Right lobe of liver (tissue), 6 donors: ENCODE results near the gene CORO2B. TPM values are rescaled to one million over a fixed set of nuclear protein-coding genes. Genes with fewer than 3 reads are reported as not detected.

ENCODE experiments used
- ATAC-seq, 4 donors: fragments of 200-7000 bp; cut with Tn5 transposase; one replicate each; pipeline ENCODE4 v1.9.1; 2020; ENCODE audit warnings: mild to moderate bottlenecking in 4 of 4, moderate library complexity in 4 of 4
- DNase-seq, 3 donors: peaks; one replicate each; pipeline ENCODE4 v3.0.0-alpha.2; 2020
- H3K27ac ChIP-seq, 3 donors: fragments of 200-600 bp; one replicate each; pipeline ENCODE4 v1.8.0; 2022
- H3K27me3 ChIP-seq, 2 donors: fragments of 200-600 bp; one replicate each; pipeline ENCODE4 v1.8.0; 2022
- H3K36me3 ChIP-seq, 4 donors: fragments of 200-600 bp; sonication (generic) in 1 of 4; one replicate each; pipeline versions ENCODE4 v1.5.1 to v1.8.0; 2017 to 2022; ENCODE audit warnings: control low read depth in 1 of 4
- H3K4me1 ChIP-seq, 4 donors: fragments of 200-600 bp; sonication (generic) in 1 of 4; one replicate each; pipeline versions ENCODE4 v1.5.1 to v1.8.0; 2017 to 2022; ENCODE audit warnings: control low read depth in 1 of 4
- H3K4me3 ChIP-seq, 3 donors: fragments of 200-600 bp; one replicate each; pipeline ENCODE4 v1.8.0; 2022
- H3K9me3 ChIP-seq, 4 donors: fragments of 200-600 bp; sonication (generic) in 1 of 4; one replicate each; pipeline versions ENCODE4 v1.5.1 to v1.8.0; 2017 to 2022; ENCODE audit warnings: control low read depth in 1 of 4
- POLR2A ChIP-seq: fragments of 450-650 bp; IDR thresholded peaks from one replicate; pipeline ENCODE4 v1.6.1; 2017; ENCODE audit warnings: antibody characterized with exemption, mild to moderate bottlenecking
- WGBS: methylation state at CpG from one replicate; pipeline ENCODE4 v1.1.6; 2018; ENCODE audit warnings: low coverage, low lambda C conversion rate; ENCODE audit not compliant: insufficient coverage; ENCODE audit errors: missing lambda C conversion rate; 5-methylcytosine and 5-hydroxymethylcytosine counted together
- intact Hi-C, 2 donors: fragments of 100-400 bp; cut with DNase I; formaldehyde crosslinking; loops; one replicate each; pipeline versions ENCODE4 v1.11.2 to v1.14.1; 2022
- total RNA-seq, 6 experiments: library from RNA; depleted of rRNA in 2 of 6; stranded (reverse); fragments of >200 nt in 2 of 6; fragmentation: NEBNext Ultra II Directional in 3 of 6; extraction: Animal tissue kit (Norgen Biotek cat#: 25700) in 3 of 6; gene quantifications; one replicate each; pipeline versions ENCODE4 v1.1.0 to v1.2.4, GENCODE V29; 2016 to 2023
- TF ChIP-seq, protein P1 (sequence below), 4 donors: fragments of 200-600 bp in 3 of 4; fragments of 450-650 bp in 1 of 4; IDR thresholded peaks; one replicate each; pipeline versions ENCODE4 v1.5.1 to v1.8.0; 2016 to 2022; ENCODE audit warnings: antibody characterized with exemption in 4 of 4, mild to moderate bottlenecking in 2 of 4
- donor health status: DM: no; HTN: yes; CAD: no.
- donor health status: DM: no; HTN: no; CAD: no.
- donor health status: DM: no; HTN: no; CAD: no.
- donor health status: DM: no; HTN: yes; CAD: no.
- donor health status: DM: no; HTN: yes; CAD: no.

Gene CORO2B
- total RNA-seq, 6 experiments from 2014 or later: 0.18 to 0.68 (median 0.41) TPM

DNA sequence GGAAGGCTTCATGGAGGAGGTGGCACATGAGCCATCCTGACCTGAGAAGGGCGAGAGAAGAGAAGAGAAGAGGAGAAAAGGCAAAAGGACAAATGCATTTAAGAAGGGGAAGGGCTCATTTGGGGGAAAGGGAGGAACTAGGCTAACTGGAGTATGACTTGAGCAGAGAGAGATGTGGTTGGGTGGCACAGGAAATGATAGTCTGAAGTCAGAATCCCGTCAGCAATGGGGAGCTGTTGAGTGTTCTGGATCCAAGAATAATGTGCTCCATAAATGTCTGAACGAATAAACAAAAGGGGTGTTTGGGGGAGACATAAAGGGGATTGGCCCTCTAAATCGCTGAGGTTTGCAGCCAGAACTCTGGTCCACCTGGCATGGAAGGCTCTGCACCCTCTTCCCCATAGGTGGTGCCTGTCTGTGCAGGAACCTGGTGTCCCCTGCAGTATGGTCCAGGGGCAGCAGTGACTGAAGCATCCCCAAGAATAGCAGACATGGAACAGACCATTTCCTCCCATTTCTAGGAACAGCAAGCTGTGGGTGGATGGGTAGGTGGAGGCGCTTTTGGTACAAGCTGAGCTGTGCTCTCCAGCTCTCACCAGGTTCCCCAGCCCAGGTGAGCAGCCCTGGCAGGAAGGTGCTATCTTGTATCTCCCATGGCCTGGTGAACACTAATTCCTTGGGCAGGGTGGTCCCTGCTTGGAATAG lies 15.2 kb downstream of the CORO2B start:
- Histone ChIP-seq H3K4me3 (no peak overlapping the region), H3K27me3 (no peaks in the 10 kb centered on the region), H3K36me3 (no peaks in the 10 kb centered on the region), H3K4me1 (peaks cover 0 to 5% (median 0%) of the 10 kb centered on the region in 4 donors), H3K27ac (no peak overlapping the region), H3K9me3 (no peaks in the 10 kb centered on the region)
- DNase-seq (peak in 1 of 3 donors; percentile 12), ATAC-seq (no peak)
- TF ChIP-seq, protein P1, sequence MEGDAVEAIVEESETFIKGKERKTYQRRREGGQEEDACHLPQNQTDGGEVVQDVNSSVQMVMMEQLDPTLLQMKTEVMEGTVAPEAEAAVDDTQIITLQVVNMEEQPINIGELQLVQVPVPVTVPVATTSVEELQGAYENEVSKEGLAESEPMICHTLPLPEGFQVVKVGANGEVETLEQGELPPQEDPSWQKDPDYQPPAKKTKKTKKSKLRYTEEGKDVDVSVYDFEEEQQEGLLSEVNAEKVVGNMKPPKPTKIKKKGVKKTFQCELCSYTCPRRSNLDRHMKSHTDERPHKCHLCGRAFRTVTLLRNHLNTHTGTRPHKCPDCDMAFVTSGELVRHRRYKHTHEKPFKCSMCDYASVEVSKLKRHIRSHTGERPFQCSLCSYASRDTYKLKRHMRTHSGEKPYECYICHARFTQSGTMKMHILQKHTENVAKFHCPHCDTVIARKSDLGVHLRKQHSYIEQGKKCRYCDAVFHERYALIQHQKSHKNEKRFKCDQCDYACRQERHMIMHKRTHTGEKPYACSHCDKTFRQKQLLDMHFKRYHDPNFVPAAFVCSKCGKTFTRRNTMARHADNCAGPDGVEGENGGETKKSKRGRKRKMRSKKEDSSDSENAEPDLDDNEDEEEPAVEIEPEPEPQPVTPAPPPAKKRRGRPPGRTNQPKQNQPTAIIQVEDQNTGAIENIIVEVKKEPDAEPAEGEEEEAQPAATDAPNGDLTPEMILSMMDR (IDR thresholded peaks at IDR 0.05): no peak
- no peak for TF ChIP-seq POLR2A
- intact Hi-C loops: no loop called here
- WGBS: 47% methylated on average over 3 of the region's 5 CpGs

DNA sequence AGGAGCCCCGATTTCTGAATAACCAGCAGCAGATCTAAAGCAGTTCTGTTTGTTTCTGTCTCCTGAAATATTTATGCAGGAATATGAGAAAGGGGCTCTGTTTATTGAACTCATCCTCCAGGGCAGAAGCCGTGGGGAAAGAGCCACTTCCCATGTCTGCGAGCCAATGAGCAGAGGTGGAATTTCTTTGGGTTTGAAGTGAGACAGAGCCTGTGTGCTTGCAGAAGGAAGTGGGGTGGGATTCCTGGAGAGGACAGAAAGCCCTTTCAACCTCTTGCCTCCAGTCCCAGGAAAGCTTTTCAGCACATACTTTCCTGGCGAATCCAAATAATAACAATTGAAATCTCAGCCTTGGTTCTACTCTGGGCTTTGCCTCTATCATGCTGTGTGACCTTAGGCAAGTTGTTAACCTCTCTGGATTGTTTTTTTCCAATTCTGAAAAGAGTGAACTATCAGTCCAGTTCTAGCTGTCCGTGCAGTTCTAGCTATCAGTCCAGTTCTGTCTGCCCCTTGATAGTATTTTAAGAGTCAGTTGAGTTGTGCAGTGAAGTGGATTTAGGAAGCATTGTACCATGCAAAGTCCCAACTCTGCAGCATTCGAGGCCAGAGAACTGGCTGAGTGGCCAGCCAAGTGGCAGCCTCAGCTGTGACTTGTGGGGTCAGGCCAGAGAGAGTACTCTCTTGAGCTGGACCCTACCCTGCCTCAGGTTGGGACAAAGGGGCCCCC lies 15.9 kb downstream of the CORO2B start:
- no peaks in the 10 kb centered on the region for H3K4me1 ChIP-seq
- H3K27me3 ChIP-seq: no peaks in the 10 kb centered on the region
- H3K36me3 ChIP-seq: no peaks in the 10 kb centered on the region
- no peak for TF ChIP-seq POLR2A
- TF ChIP-seq, protein P1 (IDR thresholded peaks at IDR 0.05): no peak
- WGBS: 30% methylated on average over 6 of the region's 6 CpGs
- DNase-seq (peak in 1 of 3 donors; percentile 18), ATAC-seq (no peak)
- no peak overlapping the region for H3K27ac ChIP-seq
- H3K9me3 ChIP-seq: no peaks in the 10 kb centered on the region
- H3K4me3 ChIP-seq: no peak overlapping the region
- intact Hi-C loops: no loop called here

DNA sequence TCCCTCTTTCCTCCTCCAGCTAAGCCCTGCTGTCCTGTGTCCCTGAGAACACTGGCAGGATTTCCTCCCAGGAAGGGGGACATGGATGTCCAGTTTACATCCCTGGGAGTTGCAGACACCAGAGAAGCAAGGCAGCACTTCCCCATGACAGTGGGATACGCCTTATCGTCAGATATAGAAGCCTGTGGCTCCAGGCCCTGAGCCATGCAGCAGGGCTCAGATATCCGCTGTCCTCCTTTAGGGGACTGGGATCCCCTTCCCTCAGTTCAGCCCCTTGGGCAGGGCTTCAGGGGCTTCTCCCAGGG lies 16.4 kb downstream of the CORO2B start:
- 55% methylated on average over 2 of the region's 3 CpGs for WGBS
- Histone ChIP-seq H3K36me3 (no peaks in the 10 kb centered on the region), H3K9me3 (no peaks in the 10 kb centered on the region), H3K27ac (no peak overlapping the region), H3K4me3 (no peak overlapping the region), H3K27me3 (no peaks in the 10 kb centered on the region), H3K4me1 (no peaks in the 10 kb centered on the region)
- ATAC-seq: peak; percentile 16 to 32 (median 29)
- intact Hi-C loops: no loop called here
- peak in 1 of 3 donors; percentile 22 for DNase-seq
- TF ChIP-seq, protein P1 (IDR thresholded peaks at IDR 0.05): no peak
- no peak for TF ChIP-seq POLR2A

DNA sequence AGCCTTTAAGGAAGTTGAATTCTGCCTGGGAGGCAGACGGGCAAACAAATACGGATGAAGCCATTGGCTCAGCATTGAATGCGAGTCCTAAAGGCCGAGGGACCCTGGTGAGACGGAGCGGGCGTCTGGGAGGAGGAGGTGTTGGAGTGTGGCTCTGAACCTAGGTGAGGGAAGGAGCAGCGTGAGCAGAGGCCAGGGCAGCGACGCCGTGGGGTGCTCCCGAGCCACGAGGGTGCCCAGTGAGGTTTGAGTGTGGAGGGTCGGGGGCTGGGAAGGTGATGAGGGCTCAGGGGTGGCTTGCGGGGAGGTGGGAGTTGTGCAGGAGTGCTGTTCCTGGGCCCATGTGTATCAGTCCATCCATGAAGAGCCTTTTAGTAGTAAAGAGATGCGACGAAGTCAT lies 17.0 kb downstream of the CORO2B start:
- no peak for ATAC-seq
- H3K27me3 ChIP-seq: no peaks in the 10 kb centered on the region
- WGBS: 74% methylated on average over 16 of the region's 17 CpGs
- H3K4me3 ChIP-seq: no peak overlapping the region
- DNase-seq: peak in 1 of 3 donors; percentile 37
- H3K4me1 ChIP-seq: no peaks in the 10 kb centered on the region
- no peaks in the 10 kb centered on the region for H3K9me3 ChIP-seq
- TF ChIP-seq, protein P1 (IDR thresholded peaks at IDR 0.05): no peak
- TF ChIP-seq POLR2A: no peak
- H3K27ac ChIP-seq: no peak overlapping the region
- H3K36me3 ChIP-seq: no peaks in the 10 kb centered on the region
- intact Hi-C loops: no loop called here
